ENCODE measurements around the gene TLX1. TPM values are rescaled to one million over a fixed set of nuclear protein-coding genes. Genes with fewer than 3 reads are reported as not detected.

The TLX1 gene
- total and polyA plus RNA-seq, 4 donors = 0.06 to 0.79 (median 0.31) TPM

GRCh38 chr10:101090597-101090996 lies 40.5 kb upstream of the TLX1 start (continued):
- no peak for TF ChIP-seq GABPA (IDR thresholded peaks at IDR 0.05 in 1 of 2, conservative IDR thresholded peaks at IDR 0.05 in 1 of 2)

- Histone ChIP-seq H3K36me3 (ENCODE audit: control insufficient read depth in 4 of 4, insufficient read depth in 3 of 4, low read depth in 1 of 4, low read length in 3 of 4) (no peaks in the 10 kb centered on the region), H3K4me3 (ENCODE audit: low read depth in 1 of 3, low read length in 3 of 3) (no peak overlapping the region), H3K27me3 (ENCODE audit: control insufficient read depth in 4 of 4, insufficient read depth in 4 of 4, low read length in 3 of 4) (peaks cover 0 to 8% (median 2%) of the 10 kb centered on the region in 4 donors), H3K9me3 (ENCODE audit: control insufficient read depth in 4 of 4, low read length in 3 of 4) (no peaks in the 10 kb centered on the region), H3K9ac (ENCODE audit: low read depth in 1 of 2, low read length in 2 of 2) (no peak overlapping the region), H3K27ac (ENCODE audit: low read depth in 1 of 2, low read length in 2 of 2) (no peak overlapping the region), H3K4me1 (ENCODE audit: control insufficient read depth in 4 of 4, insufficient read depth in 4 of 4, low read length in 3 of 4) (no peaks in the 10 kb centered on the region)
- 56% methylated on average over 12 of the region's 12 CpGs for WGBS
- TF ChIP-seq RXRA (IDR thresholded peaks at IDR 0.05) (no peak), GABPA (IDR thresholded peaks at IDR 0.05 in 1 of 2, conservative IDR thresholded peaks at IDR 0.05 in 1 of 2) (no peak), EGR1 (IDR thresholded peaks at IDR 0.05; ENCODE audit: low read depth in 2 of 2) (no peak), FOXA2 (IDR thresholded peaks at IDR 0.05) (no peak), JUND (IDR thresholded peaks at IDR 0.05) (no peak)
- no peak for DNase-seq (ENCODE audit: low spot score)
Measured at GRCh38 chr10:101091546-101092290, 39.4 kb upstream of the TLX1 start.

- H3K4me3 ChIP-seq (ENCODE audit: low read depth in 1 of 3, low read length in 3 of 3) = no peak overlapping the region
- TF ChIP-seq JUND (IDR thresholded peaks at IDR 0.05) (no peak), CTCF (IDR thresholded peaks at IDR 0.05; ENCODE audit: low read depth, low read length, missing input control) (no peak), FOXA1 (IDR thresholded peaks at IDR 0.05) (no peak), EGR1 (IDR thresholded peaks at IDR 0.05; ENCODE audit: low read depth in 2 of 2) (no peak), FOXA2 (IDR thresholded peaks at IDR 0.05) (no peak), RXRA (IDR thresholded peaks at IDR 0.05) (no peak), HNF4G (IDR thresholded peaks at IDR 0.05) (no peak), NR2F2 (IDR thresholded peaks at IDR 0.05) (no peak), TAF1 (conservative IDR thresholded peaks at IDR 0.05) (no peak), HNF4A (conservative IDR thresholded peaks at IDR 0.05) (no peak), REST (IDR thresholded peaks at IDR 0.05) (no peak), MAX (IDR thresholded peaks at IDR 0.05) (no peak), GABPA (IDR thresholded peaks at IDR 0.05 in 1 of 2, conservative IDR thresholded peaks at IDR 0.05 in 1 of 2) (no peak), YY1 (IDR thresholded peaks at IDR 0.05) (no peak), SP1 (IDR thresholded peaks at IDR 0.05) (no peak), ZBTB33 (IDR thresholded peaks at IDR 0.05) (no peak), RAD21 (IDR thresholded peaks at IDR 0.05) (no peak)
- H3K9me3 ChIP-seq (ENCODE audit: control insufficient read depth in 4 of 4, low read length in 3 of 4) = no peaks in the 10 kb centered on the region
- H3K36me3 ChIP-seq (ENCODE audit: control insufficient read depth in 4 of 4, insufficient read depth in 3 of 4, low read depth in 1 of 4, low read length in 3 of 4) = no peaks in the 10 kb centered on the region
- H3K27ac ChIP-seq (ENCODE audit: low read depth in 1 of 2, low read length in 2 of 2) = no peak overlapping the region
- H3K27me3 ChIP-seq (ENCODE audit: control insufficient read depth in 4 of 4, insufficient read depth in 4 of 4, low read length in 3 of 4) = peaks cover 0 to 8% (median 2%) of the 10 kb centered on the region in 4 donors
- DNase-seq (ENCODE audit: low spot score) = no peak
- H3K4me1 ChIP-seq (ENCODE audit: control insufficient read depth in 4 of 4, insufficient read depth in 4 of 4, low read length in 3 of 4) = no peaks in the 10 kb centered on the region
- 34% methylated on average over 9 of the region's 9 CpGs for WGBS
- H3K9ac ChIP-seq (ENCODE audit: low read depth in 1 of 2, low read length in 2 of 2) = no peak overlapping the region
Measured at GRCh38 chr10:101092881-101093354, 38.2 kb upstream of the TLX1 start.
